Neural cell (in vitro differentiated cells): Measurements from ENCODE around the gene NGDN.

Experiments used
- CTCF ChIP-seq: fragments of 450-650 bp; IDR thresholded peaks from 2 replicates; pipeline ENCODE4 v1.5.1; 2014; ENCODE audit warnings: antibody characterized with exemption, mild to moderate bottlenecking, moderate library complexity; ENCODE audit not compliant: poor library complexity, severe bottlenecking
- EP300 ChIP-seq: fragments of 450-650 bp; conservative IDR thresholded peaks from 2 replicates; pipeline ENCODE4 v1.6.1; 2014; ENCODE audit warnings: antibody characterized with exemption, mild to moderate bottlenecking, moderate library complexity; ENCODE audit not compliant: poor library complexity, severe bottlenecking
- MXI1 ChIP-seq: fragments of 450-650 bp; conservative IDR thresholded peaks from 2 replicates; pipeline ENCODE4 v1.6.1; 2014; ENCODE audit warnings: antibody characterized with exemption, mild to moderate bottlenecking; ENCODE audit not compliant: poor library complexity, severe bottlenecking
- SMC3 ChIP-seq: fragments of 450-650 bp; conservative IDR thresholded peaks from 2 replicates; pipeline ENCODE4 v1.6.1; 2014; ENCODE audit warnings: antibody characterized with exemption, mild to moderate bottlenecking, moderate library complexity; ENCODE audit not compliant: poor library complexity

- TF ChIP-seq CTCF, result no peak
- no peak for TF ChIP-seq SMC3
- no peak for TF ChIP-seq MXI1
- TF ChIP-seq EP300, result no peak
These were observed 34.8 kb upstream of the NGDN start for GRCh38 chr14:23434488-23435222.
